ENCODE data around the gene HDAC4. TPM values are rescaled to one million over a fixed set of nuclear protein-coding genes. Genes with fewer than 3 reads are reported as not detected.
A peak's percentile ranks its signal among the peaks of the same experiment; 100 is the strongest.

HDAC4 gene
- total RNA-seq, 6 experiments from 2014 or later = 7.4 to 13.0 (median 9.5) TPM

DNA sequence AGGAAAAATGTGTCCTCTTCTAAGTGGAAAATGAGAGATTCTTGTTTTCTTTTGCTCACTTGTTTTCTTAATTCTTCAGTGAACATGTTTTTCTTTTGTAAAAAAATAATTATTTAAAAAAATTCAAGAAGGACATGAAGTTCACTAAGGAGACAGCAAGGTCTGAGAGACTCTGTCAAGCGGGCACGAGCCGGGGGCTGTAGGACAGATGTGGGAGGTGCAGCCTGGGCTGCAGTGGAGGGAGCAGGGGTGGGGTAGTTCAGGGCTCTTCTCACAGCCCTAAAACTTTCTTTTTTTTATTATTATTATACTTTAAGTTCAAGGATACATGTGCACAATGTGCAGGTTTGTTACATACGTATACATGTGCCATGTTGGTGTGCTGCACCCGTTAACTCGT is 4.3 kb upstream of the HDAC4 start:
- no peak for DNase-seq
- no peak overlapping the region for H3K4me3 Mint-ChIP-seq
- H3K9me3 Mint-ChIP-seq = peaks cover 6% of the 10 kb centered on the region
- TF ChIP-seq, protein P1, sequence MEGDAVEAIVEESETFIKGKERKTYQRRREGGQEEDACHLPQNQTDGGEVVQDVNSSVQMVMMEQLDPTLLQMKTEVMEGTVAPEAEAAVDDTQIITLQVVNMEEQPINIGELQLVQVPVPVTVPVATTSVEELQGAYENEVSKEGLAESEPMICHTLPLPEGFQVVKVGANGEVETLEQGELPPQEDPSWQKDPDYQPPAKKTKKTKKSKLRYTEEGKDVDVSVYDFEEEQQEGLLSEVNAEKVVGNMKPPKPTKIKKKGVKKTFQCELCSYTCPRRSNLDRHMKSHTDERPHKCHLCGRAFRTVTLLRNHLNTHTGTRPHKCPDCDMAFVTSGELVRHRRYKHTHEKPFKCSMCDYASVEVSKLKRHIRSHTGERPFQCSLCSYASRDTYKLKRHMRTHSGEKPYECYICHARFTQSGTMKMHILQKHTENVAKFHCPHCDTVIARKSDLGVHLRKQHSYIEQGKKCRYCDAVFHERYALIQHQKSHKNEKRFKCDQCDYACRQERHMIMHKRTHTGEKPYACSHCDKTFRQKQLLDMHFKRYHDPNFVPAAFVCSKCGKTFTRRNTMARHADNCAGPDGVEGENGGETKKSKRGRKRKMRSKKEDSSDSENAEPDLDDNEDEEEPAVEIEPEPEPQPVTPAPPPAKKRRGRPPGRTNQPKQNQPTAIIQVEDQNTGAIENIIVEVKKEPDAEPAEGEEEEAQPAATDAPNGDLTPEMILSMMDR (IDR thresholded peaks at IDR 0.05) = no peak
- H3K27me3 Mint-ChIP-seq (ENCODE audit: insufficient read depth) = peaks cover 18% of the 10 kb centered on the region
- H3K4me1 Mint-ChIP-seq (ENCODE audit: low read depth) = peaks cover 11% of the 10 kb centered on the region
- no peak overlapping the region for H3K27ac Mint-ChIP-seq
- peaks cover 12% of the 10 kb centered on the region for H3K36me3 Mint-ChIP-seq (ENCODE audit: low read depth)

DNA sequence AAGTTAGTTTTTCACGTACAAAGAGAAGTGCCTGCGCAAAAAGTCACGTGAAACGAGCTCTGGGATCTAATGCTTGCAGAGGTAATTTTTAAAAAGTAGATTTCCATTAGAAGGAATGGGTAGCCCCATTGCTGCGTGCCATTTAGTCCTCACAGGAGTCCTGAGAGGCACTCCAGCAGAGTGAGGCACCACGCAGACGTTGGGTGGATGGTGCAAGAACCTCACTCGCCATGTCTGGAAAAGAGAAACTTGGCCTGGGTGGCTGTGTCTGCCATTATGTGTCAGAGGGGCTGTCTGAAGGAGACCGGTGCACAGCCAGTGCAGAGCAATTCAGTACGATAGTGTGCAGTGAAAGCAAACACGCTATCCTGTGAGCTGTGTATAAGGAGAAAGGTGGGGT is 1.8 kb upstream of the HDAC4 start:
- DNase-seq = no peak
- Mint-ChIP-seq H3K9me3 (peaks cover 6% of the 10 kb centered on the region), H3K36me3 (ENCODE audit: low read depth) (peaks cover 12% of the 10 kb centered on the region), H3K27me3 (ENCODE audit: insufficient read depth) (peaks cover 7% of the 10 kb centered on the region), H3K4me1 (ENCODE audit: low read depth) (peaks cover 29% of the 10 kb centered on the region), H3K27ac (peak overlapping the region; percentile 99; the same call in 1 of the 2 replicates), H3K4me3 (peak overlapping the region; percentile 92)
- TF ChIP-seq, protein P1 (IDR thresholded peaks at IDR 0.05) = no peak

DNA sequence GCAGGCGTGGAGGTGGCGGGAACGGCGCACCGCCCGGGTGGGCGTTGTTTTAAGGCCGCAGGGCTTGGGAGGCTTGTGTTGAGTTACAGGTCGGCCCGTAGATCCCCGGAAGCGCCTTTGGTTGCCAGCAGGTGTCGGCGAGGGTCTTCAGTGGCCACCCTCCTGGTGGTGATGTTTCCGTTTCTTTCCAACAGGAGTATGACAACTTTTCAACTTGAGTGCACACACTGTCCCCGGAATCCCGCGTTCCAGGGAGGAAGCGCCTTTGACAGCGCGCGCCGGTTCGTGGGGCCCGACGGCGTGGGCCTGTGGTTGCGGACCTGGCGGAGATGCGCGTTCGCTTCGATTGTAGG is 1.0 kb upstream of the HDAC4 start:
- no peak for DNase-seq

DNA sequence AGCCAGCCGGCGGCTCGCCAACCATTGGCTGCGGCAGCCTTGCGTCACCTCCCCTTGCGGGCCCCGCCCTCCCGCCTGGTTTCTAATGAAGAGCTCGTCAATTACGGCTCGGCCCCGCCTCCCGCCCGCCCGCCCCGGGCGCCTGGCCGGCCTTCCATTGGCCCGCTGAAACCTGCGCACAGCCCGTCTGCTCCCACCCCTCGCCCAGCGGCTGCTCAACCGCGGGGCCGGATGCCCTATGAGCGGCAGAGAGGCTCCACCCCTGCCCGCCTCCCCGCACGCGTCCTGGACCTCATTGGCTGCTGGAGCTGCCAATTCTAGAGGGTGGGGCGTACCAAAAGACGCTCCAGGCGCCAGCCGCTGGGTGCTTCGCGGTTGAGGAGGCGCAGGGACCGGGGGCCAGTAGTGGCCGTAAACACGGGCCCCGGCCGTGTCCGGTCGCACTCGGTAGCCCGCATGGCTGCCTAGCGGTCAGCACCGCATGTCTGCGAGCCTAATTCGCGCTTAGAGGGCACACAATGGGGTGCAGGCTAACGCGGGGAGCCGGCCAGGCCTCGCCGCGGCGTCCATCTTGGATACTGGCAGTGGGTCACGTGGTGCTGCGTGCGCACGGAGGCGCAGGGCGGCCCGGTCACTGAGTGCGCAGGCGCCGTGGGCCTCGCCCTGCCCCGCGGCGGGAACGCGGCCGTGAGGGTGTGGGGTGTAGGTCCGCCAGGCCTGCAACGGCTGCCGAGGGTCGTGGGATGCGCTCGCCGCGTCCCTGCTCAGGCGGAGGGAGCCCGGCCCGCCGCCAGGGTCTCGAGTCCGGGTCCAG is 454 bp upstream of the HDAC4 start:
- peaks cover 12% of the 10 kb centered on the region for H3K36me3 Mint-ChIP-seq (ENCODE audit: low read depth)
- H3K9me3 Mint-ChIP-seq = peaks cover 6% of the 10 kb centered on the region
- TF ChIP-seq, protein P1 (IDR thresholded peaks at IDR 0.05) = no peak; the same call in 1 of the 2 replicates
- H3K27me3 Mint-ChIP-seq (ENCODE audit: insufficient read depth) = peaks cover 5% of the 10 kb centered on the region
- H3K4me1 Mint-ChIP-seq (ENCODE audit: low read depth) = peaks cover 29% of the 10 kb centered on the region
- peak overlapping the region; percentile 92 for H3K4me3 Mint-ChIP-seq
- DNase-seq = peak; percentile 98
- peak overlapping the region; percentile 99 for H3K27ac Mint-ChIP-seq

More for the DNA sequence above, 1.0 kb upstream of the HDAC4 start:
- H3K36me3 Mint-ChIP-seq (ENCODE audit: low read depth) = peaks cover 12% of the 10 kb centered on the region
- TF ChIP-seq, protein P1 (IDR thresholded peaks at IDR 0.05) = no peak
- peaks cover 5% of the 10 kb centered on the region for H3K27me3 Mint-ChIP-seq (ENCODE audit: insufficient read depth)
- H3K4me3 Mint-ChIP-seq = peak overlapping the region; percentile 92
- peak overlapping the region; percentile 99 for H3K27ac Mint-ChIP-seq
- peaks cover 29% of the 10 kb centered on the region for H3K4me1 Mint-ChIP-seq (ENCODE audit: low read depth)
- H3K9me3 Mint-ChIP-seq = peaks cover 6% of the 10 kb centered on the region

DNA sequence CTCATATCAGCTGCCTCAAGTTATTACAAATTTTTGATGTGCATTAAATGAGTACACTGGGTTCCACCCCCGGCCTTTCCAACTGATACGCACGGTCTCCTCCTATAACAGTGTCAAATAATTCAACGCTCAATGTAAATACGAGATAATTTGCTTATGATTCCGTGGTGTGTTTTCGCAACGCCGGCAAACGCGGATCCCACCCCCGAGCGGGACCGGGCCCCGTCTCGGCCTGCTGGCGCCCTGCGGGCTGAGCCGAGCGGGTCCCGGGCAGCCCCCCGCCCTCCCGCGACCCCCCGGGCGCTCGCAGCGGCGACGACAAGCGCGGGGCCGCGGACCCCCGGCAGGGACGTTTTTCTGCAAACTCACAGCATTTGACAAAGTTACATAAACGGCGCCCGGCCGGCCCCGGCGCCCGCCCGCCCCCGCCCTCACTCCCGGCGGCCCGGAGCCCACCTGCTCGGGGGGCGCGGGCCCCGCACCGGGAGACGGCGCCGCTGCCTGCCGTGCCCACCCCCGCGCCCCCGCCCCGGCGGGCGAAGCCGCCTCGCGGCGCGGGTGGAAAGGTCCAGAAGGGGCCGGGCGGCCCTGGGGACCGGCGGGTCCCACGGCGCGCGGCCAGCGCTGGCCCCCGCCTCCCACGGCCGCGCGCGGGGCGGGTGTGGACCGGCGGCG is 762 bp downstream of the HDAC4 start:
- H3K9me3 Mint-ChIP-seq = peaks cover 6% of the 10 kb centered on the region
- H3K4me1 Mint-ChIP-seq (ENCODE audit: low read depth) = peaks cover 29% of the 10 kb centered on the region
- H3K36me3 Mint-ChIP-seq (ENCODE audit: low read depth) = peaks cover 12% of the 10 kb centered on the region
- TF ChIP-seq, protein P1 (IDR thresholded peaks at IDR 0.05) = no peak
- peaks cover 5% of the 10 kb centered on the region for H3K27me3 Mint-ChIP-seq (ENCODE audit: insufficient read depth)
- H3K27ac Mint-ChIP-seq = peak overlapping the region; percentile 73
- DNase-seq = no peak
- H3K4me3 Mint-ChIP-seq = peak overlapping the region; percentile 92
